NOMO-1 (cell line): ENCODE results near the gene NCR3LG1.
"Not testable (repeated sequence)": the region's sequence is repeated elsewhere in the genome, so short reads cannot be mapped to it uniquely, and the experiment has no call there.

Experiments used
- DNase-seq, 2 experiments: peaks; one replicate each; lab custom pipeline; 2025; ENCODE audit not compliant: unreplicated experiment in 2 of 2; lab: John Stamatoyannopoulos, UW

The NCR3LG1 gene

GRCh38 chr11:17408026-17408425, 56.4 kb downstream of the NCR3LG1 start:
- DNase-seq = no peak

- DNase-seq = no peak
These were observed 57.0 kb downstream of the NCR3LG1 start for GRCh38 chr11:17408641-17409040.

- no peak for DNase-seq
These were observed 59.2 kb downstream of the NCR3LG1 start for GRCh38 chr11:17410606-17411379.

GRCh38 chr11:17411418-17411817, 59.8 kb downstream of the NCR3LG1 start:
- DNase-seq = no peak

GRCh38 chr11:17412488-17413180, 61.0 kb downstream of the NCR3LG1 start:
- no peak for DNase-seq

- DNase-seq = no peak
These were observed 62.1 kb downstream of the NCR3LG1 start for GRCh38 chr11:17413414-17414316.

GRCh38 chr11:17414317-17414737, 62.7 kb downstream of the NCR3LG1 start:
- no peak for DNase-seq

GRCh38 chr11:17414992-17415391, 63.4 kb downstream of the NCR3LG1 start:
- no peak for DNase-seq

GRCh38 chr11:17415523-17416104, 64.0 kb downstream of the NCR3LG1 start:
- no peak for DNase-seq

- no peak for DNase-seq
These were observed 64.9 kb downstream of the NCR3LG1 start for GRCh38 chr11:17416492-17416891.

- no peak for DNase-seq
These were observed 67.0 kb downstream of the NCR3LG1 start for GRCh38 chr11:17418444-17419081.

- no peak for DNase-seq
These were observed 70.2 kb downstream of the NCR3LG1 start for GRCh38 chr11:17421781-17422180.

- DNase-seq = no peak
These were observed 72.1 kb downstream of the NCR3LG1 start for GRCh38 chr11:17423533-17424310.

GRCh38 chr11:17426233-17426632, 74.6 kb downstream of the NCR3LG1 start:
- not testable (repeated sequence) for DNase-seq
